Measurements from ENCODE around the gene RNF17.
A peak's percentile ranks its signal among the peaks of the same experiment; 100 is the strongest.

RNF17 gene

GRCh38 chr13:24925318-24926231 is 161.6 kb downstream of the RNF17 start:
- in situ Hi-C loops (cut with HindIII; ENCODE audit: low pct_unique_long_range_greater_than_20kb, low sequenced_read_pairs) = no loop called here
- TF ChIP-seq JUND (IDR thresholded peaks at IDR 0.05; ENCODE audit: low read depth) = no peak

GRCh38 chr13:24927810-24928404 is 163.9 kb downstream of the RNF17 start:
- peak in 1 of 2 experiments; percentile 2 for DNase-seq (ENCODE audit: low read depth in 1 of 2, low spot score in 1 of 2)
- in situ Hi-C loops (cut with HindIII; ENCODE audit: low pct_unique_long_range_greater_than_20kb, low sequenced_read_pairs) = no loop called here
- no peak for TF ChIP-seq JUND (IDR thresholded peaks at IDR 0.05; ENCODE audit: low read depth)

More at GRCh38 chr13:24925318-24926231, 161.6 kb downstream of the RNF17 start:
- DNase-seq (ENCODE audit: low read depth in 1 of 2, low spot score in 1 of 2) = no peak

DNA sequence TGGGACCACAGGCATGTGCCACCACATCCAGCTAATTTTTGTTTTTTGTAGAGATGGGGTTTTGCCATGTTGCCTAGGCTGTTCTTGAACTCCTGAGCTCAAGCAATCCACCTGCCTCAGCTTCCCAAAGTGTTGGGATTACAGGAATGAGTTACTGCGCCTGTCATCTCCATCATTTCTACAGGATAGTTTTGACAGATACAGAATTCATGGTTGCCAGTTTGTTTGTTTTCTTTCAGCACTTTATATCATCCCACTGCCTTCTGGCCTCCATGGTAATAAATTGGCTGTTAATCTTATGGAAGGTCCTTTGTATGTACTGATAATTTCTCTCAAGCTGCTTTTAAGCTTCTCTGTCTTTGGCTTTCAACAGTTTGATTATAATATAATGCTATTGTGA is 165.2 kb downstream of the RNF17 start:
- in situ Hi-C loops (cut with HindIII; ENCODE audit: low pct_unique_long_range_greater_than_20kb, low sequenced_read_pairs) = no loop called here
- no peak for TF ChIP-seq JUND (IDR thresholded peaks at IDR 0.05; ENCODE audit: low read depth)
- DNase-seq (ENCODE audit: low read depth in 1 of 2, low spot score in 1 of 2) = no peak

All from T47D (cell line).